ENCODE data around the gene LMTK3. TPM values are rescaled to one million over a fixed set of nuclear protein-coding genes. Genes with fewer than 3 reads are reported as not detected.

The LMTK3 gene
- total and polyA plus RNA-seq, 2 of the 13 experiments (the other 11 are each of a cell fraction or from before 2014, with no cell fraction given) = 0.18 to 0.29 TPM

GRCh38 chr19:48560095-48560530, 48.5 kb upstream of the LMTK3 start (continued):
- TF ChIP-seq MAFK (conservative IDR thresholded peaks at IDR 0.05 in 1 of 2, IDR thresholded peaks at IDR 0.05 in 1 of 2; ENCODE audit: low read length in 2 of 2) (peak; percentile 92 to 96), ADNP (CRISPR knock-in tag; IDR thresholded peaks at IDR 0.05) (peak; percentile 88), ZNF768 (CRISPR knock-in tag; IDR thresholded peaks at IDR 0.05) (0 out of 2 replicates have a peak, but pooled peaks have one; percentile 6), NFYB (CRISPR knock-in tag; IDR thresholded peaks at IDR 0.05) (no peak), BCL6 (CRISPR knock-in tag; IDR thresholded peaks at IDR 0.05) (no peak)

GRCh38 chr19:48558018-48558684, 46.5 kb upstream of the LMTK3 start:
- 8% methylated on average over 14 of the region's 27 CpGs for WGBS (ENCODE audit: low lambda C conversion rate)
- CTCF ChIA-PET (ENCODE audit: low intra/inter-chr PET ratio, low total read pairs) = interaction anchor here (0.6 kb wide), 1 partner anchor 11 kb away, joined by 3 read pairs; no protein-coding TSS in a partner anchor
- Histone ChIP-seq H4K20me1 (ENCODE audit: insufficient read depth, low read length) (no peaks in the 10 kb centered on the region), H3K9ac (ENCODE audit: insufficient read depth, low read depth, low read length) (no peak overlapping the region), H3K4me2 (ENCODE audit: low read depth, low read length) (peak overlapping the region; percentile 42), H3K27me3 (ENCODE audit: control insufficient read depth in 1 of 2, insufficient read depth in 2 of 2, low read length in 2 of 2) (no peaks in the 10 kb centered on the region; a peak in 1 of 5 replicates), H3K79me2 (ENCODE audit: insufficient read depth, low read length) (no peaks in the 10 kb centered on the region), H3K27ac (ENCODE audit: extremely low read length, insufficient read depth, low read length) (peak overlapping the region; percentile 61), H2AFZ (ENCODE audit: low read length) (no peak overlapping the region), H3K9me3 (ENCODE audit: low read length) (no peaks in the 10 kb centered on the region), H3K4me1 (ENCODE audit: insufficient read depth, low read length) (peaks cover 65% of the 10 kb centered on the region), H3K36me3 (replicated peaks in 1 of 2; ENCODE audit: control insufficient read depth in 1 of 2, insufficient read depth in 2 of 2, low read length in 2 of 2) (no peaks in the 10 kb centered on the region), H3K4me3 (replicated peaks in 1 of 3; ENCODE audit: insufficient read depth in 1 of 3, low read depth in 2 of 3, low read length in 3 of 3) (no peak overlapping the region; a peak in 1 of 6 replicates)
- intact Hi-C loops (cut with micrococcal nuclease; ENCODE audit: unreplicated experiment) (no loop called here), in situ Hi-C loops (cut with HindIII; ENCODE audit: extremely low pct_ligation_motif_present, low pct_unique_long_range_greater_than_20kb) (no loop called here)
- peak; percentile 72 for FAIRE-seq
- DNase-seq (ENCODE audit: low spot score) = peak; percentile 93
- ATAC-seq = peak; percentile 88
- POLR2A ChIA-PET = interaction anchor here (0.7 to 1.9 kb wide), 9 partner anchors 10 to 68 kb away, joined by 3 to 10 read pairs (median 4); partner anchors contain the start of genes RPL18 and SPHK2
- no TSS peak for BruUV-seq (replicated peaks)
- TF ChIP-seq ELF1 (CRISPR knock-in tag; IDR thresholded peaks at IDR 0.05) = peak; percentile 80
- TF ChIP-seq ZNF878 (CRISPR knock-in tag; IDR thresholded peaks at IDR 0.05) = 0 out of 2 replicates have a peak, but pooled peaks have one; percentile 50
- TF ChIP-seq RBAK (CRISPR knock-in tag; IDR thresholded peaks at IDR 0.05) = no peak
- no peak for TF ChIP-seq THYN1 (CRISPR knock-in tag; IDR thresholded peaks at IDR 0.05; ENCODE audit: borderline replicate concordance, low read depth)
- peak; percentile 96 for TF ChIP-seq ZFP90 (CRISPR knock-in tag; IDR thresholded peaks at IDR 0.05; ENCODE audit: borderline replicate concordance)
- no peak for TF ChIP-seq SP2 (CRISPR knock-in tag; IDR thresholded peaks at IDR 0.05)
- peak; percentile 81 for TF ChIP-seq POGK (CRISPR knock-in tag; conservative IDR thresholded peaks at IDR 0.05)
- no peak for TF ChIP-seq ZBTB46 (CRISPR knock-in tag; IDR thresholded peaks at IDR 0.05; ENCODE audit: borderline replicate concordance)
- no peak for TF ChIP-seq USF2 (IDR thresholded peaks at IDR 0.05; ENCODE audit: low read depth, low read length)
- TF ChIP-seq USF2 (CRISPR knock-in tag; IDR thresholded peaks at IDR 0.05; ENCODE audit: borderline replicate concordance) = no peak
- no peak for TF ChIP-seq PREB (CRISPR knock-in tag; IDR thresholded peaks at IDR 0.05)

Measured in HepG2 (cell line).